Urothelium cell line (cell line): ENCODE results near the gene LCLAT1.

ENCODE experiments used
- DNase-seq: peaks from one replicate; pipeline ENCODE4 v3.0.0; 2011; ENCODE audit warnings: low spot score, mixed read lengths
- FAIRE-seq: peaks from 2 replicates; lab custom pipeline; 2011; peaks lifted over from hg19 to GRCh38; lab: Jason Lieb, UNC

The LCLAT1 gene

DNA sequence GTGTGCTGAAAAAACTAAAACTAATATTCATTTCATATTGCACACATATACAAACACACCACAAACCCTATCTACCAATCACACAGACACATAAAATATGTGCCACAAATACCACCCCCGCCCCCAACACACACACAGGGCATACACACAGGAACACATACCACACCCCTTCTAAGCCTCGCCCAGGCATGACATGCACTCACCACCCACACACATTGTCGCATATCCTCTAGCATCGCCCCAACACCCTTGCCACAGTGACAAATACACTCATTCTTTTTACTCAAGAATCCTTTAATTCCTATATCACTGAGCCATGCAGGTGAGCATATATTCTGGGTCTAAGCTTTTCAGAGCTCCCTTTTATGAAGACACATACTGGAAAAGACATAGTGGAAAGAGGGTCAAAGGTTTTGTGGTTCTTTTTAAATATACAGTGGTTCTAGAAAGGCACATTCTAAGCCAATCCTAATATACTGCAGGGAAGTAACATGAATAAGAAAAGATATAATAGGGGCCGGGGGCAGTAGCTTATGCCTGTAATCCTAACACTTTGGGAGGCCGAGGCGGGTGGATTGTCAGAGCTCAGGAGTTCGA, 24.5 kb upstream of the LCLAT1 start:
- no peak for FAIRE-seq

DNA sequence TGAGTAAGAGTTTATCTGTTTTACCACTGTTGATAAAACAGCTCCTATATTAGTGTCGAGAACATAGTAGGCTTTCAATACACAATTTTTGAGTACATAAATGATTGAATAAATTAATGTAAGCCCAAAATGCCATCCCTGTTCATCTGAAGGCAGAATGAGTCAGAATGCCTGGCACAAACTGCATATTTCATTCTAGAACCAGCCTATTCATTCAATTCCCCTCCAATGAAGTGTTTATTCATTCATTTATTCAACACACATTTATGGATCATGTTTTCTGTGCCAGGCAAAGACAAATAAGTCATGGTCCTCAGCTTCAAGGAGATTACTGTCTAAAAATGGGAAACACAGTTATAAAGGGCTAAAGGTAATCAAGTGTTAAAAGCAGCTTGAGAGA, 22.8 kb upstream of the LCLAT1 start:
- FAIRE-seq, result no peak
- no peak for DNase-seq

More for the DNA sequence above, 24.5 kb upstream of the LCLAT1 start:
- DNase-seq, result peak; percentile 71

DNA sequence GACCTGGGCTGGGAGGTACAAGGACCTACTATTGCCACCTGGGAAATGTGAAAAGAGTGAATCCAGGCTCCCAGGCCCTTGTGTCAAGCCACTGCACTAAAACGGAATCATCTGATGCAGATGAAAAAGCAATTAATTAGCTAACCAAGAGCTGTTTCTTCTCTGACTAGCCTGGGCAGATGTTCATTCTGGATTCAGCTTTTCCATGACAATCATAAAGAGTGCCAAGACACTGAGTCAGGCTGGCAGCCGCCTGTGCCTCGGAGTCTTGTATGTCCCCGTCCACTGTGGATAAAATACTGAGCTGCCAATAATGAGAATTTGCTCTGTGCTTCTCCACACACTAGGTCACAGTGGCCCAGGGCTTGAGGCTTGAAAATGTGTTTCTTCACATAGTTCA, 21.7 kb upstream of the LCLAT1 start:
- FAIRE-seq (no peak), DNase-seq (no peak)

DNA sequence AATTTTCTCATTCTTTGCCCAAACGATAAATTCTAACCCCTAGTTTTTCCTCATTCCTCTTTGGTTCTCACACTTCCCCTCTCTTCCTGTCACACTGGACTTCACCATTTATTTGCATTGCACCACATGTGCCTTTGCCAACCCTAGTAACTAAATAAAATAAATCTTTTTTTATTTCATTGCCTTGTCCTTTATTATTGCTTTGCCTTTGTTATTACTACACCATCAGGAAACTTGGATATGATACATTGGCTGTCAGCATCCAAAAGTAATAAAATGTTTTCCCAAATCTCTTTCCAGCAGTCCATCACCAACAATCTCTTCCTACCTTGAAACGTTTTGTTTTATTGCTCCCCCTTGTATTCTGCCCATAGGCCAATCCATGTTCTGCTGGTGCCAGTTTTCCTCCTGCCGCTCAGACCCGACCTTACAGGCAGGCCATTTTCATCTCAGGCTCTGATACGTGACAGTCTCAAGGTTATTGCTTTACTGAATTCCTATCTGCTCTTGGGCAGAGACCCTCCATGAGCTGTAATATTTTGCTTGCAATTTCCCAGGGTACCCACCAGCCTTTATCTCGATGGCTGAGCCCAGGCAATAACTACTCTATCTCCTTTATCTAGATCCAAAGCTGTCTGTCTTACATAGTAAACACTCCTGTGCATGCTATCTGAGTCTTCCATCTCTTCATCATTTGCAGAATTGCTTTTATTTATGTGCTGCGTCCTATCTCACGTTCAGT, 19.3 kb upstream of the LCLAT1 start:
- DNase-seq (no peak), FAIRE-seq (no peak)

DNA sequence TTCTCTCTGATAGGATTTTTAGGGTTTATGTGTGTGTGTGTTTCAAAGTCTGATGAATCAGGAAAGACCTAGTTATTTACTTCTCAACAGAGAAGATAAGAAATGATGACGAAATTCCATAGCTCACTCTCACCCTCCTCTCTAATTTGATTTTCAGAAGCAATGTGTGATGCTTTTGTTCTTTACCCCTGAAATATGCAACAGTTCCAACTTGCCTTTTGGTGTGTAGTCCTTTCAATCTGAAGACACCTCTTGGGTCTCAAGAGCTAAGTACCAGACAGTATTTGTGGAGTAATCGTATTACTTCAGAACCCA, 18.7 kb upstream of the LCLAT1 start:
- DNase-seq (no peak), FAIRE-seq (no peak)

DNA sequence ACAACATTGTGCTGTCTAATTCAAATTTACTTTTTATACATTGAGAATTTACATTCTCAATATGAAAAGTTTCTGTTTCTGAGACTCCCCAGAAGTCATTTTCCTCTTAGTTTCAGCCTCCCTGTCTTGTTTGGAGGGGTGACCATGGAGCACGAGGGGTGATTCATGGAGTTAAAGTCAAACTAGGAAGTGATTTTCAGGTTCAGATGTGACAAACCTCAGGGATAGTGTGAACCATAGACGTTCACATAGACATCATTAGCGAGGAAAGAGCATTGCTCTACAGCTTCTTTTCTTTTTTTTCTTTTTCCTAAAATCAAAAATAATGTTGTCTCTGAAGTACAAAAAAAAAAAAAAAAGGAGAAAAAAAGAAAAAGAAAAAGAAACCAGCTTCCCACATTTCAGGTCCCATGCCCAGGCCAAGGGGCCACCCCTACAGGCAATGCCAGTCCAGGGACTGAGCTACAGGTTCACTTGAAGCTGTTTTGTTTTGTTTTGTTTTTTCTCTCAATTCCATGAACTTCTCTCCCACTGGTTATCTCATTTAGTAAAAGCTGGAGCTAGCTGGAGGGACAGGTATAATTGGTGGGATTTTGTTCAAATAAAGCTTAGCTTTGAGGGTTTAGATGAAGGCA, 18.1 kb upstream of the LCLAT1 start:
- DNase-seq (no peak), FAIRE-seq (no peak)

DNA sequence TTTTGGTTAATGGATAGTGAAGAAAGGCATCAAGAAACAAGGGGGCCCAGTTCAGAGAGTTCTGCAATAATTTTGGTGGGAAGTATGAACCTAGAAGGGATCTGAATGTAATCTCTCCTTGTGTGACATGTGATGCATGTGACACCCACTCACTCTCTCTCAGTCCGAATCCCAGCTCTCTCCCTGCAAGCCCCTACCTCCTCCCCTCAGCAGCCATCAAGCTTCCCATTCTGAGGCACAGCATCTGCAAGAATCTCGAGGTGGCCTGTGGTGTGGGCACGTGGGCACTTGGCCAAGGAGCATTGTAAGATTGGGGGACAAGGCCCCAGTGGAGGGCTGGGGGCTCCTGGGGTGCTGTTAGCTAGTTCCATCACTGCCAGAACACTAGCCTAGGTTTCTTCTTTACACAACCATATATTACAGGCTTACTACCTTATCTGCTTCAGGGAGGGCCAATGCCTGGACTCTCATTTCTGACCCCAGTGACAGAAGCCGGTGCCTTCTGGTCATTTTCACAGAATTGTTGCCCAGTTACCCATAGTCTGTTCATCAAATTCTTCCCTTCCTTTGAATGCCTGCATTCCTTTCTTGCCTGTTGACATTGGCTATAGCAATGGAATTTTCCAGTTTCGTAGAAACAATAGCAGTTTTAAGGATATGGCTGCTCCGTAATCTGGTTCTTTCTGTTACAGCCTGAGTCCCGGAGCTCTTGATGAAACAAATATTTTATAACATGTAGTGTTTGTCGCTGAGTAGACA, 13.3 kb upstream of the LCLAT1 start:
- FAIRE-seq (no peak), DNase-seq (no peak)

DNA sequence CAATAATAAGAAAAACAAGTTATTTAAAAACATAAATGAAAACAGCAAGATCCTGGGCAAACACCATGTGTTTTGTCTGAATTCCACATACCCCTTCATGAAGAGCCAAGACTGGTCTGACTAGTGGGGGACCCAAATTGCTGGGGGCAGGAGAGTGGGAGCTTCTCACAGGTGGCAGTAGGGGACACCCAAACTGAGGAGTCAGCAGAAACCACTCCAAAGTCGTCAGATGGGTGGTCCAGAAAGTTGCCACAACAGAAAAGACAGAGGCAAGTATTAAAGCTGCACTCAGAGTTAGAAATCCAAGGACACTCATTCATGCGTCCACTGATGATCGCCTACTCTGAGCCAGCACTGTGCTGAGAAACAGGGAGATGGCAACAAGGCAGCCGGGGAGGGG, 12.3 kb upstream of the LCLAT1 start:
- DNase-seq, result no peak
- FAIRE-seq, result no peak

DNA sequence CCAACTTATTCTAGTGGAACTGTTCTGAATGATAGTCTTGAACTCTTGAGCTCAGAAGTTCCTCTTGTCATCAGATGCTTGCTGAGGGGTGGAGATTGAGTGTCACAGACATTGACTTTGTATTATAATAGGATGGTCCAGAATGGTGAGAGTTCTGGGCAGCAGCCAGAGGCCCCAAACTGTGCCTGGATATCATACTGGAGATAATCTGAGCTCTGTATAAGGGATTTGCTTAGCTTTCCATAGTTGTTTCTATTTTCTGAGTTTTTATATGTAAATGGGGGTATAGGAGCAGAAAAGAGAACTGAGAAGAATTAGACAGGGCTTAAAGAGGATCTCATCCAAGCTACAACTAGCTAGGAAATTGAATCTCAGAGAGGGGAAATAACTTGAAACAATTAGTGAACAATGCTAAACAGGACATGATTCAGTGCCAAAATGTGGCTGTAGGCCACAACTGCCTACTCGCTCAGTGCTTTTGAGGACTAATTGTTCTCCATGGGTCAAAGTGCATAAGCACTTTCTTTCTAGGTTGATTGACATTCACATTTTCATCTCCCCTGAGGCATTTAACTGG, 10.1 kb upstream of the LCLAT1 start:
- FAIRE-seq, result no peak

DNA sequence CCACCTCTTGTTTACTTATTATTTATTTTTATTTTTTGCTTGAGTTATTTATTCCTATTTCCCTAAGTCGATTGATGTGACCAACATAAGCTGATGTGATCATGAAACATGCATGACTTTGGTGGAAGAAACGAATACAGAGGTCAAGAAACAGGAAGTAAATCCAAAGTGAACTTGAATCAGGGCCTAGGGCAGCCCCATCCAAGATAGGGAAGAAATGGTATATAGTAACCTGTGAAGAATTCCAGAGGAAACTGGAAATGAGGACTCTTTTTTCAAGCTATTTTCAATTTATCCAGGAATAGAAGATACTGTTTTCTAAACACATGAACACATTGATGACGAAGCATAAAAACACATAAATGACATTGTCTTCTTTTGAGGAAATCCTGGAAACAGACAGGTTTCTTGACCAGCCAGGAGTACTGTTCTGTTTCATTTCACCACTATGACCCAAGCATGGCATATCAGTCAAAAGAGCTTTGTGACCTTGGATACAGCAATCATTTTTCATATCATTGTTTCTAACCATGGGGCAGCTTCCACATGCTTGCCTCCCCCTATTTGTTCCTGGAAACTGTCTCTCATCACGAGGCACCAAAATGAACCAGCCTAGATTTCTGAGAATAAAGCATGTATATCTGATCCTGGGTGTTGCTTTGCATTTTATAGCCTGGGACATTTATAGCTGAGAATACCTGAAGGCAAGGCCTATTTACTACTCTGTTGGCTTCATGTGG, 9.1 kb upstream of the LCLAT1 start:
- FAIRE-seq, result no peak
- no peak for DNase-seq

More for the DNA sequence above, 10.1 kb upstream of the LCLAT1 start:
- no peak for DNase-seq

DNA sequence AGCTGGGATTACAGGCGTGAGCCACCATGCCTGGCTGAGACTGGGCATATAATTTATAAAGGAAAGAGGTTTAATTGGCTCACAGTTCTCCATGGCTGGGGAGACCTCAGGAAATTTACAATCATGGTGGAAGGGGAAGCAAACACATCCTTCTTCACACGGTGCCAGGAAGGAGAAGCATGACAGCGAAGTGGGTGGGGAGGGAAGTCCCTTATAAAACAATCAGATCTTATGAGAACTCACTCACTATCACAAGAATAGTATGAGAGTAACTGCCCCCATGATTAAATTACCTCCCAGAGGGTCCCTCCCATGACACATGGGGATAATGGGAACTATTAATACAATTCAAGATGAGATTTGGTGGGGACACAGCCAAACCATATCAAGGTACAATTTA, 7.8 kb upstream of the LCLAT1 start:
- FAIRE-seq, result no peak

DNA sequence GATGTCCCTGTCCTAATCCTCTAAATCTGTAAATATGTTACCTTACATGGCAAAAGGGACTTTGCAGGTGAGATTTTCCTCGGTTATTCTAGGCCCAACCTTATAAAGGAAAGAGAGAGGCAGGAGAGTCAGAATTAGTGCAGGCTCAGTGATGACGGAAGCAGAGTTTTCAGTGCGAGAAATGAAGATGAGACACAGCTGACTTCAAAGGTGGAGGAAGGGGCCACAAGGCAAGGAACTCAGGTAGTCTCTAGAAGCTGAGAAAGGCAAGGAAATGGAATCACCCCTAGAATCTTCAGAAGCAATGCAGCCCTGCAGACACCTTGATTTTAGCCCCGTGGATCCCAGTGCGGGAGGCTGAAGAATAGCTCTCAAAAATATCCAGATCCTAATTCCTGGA, 7.2 kb upstream of the LCLAT1 start:
- FAIRE-seq (no peak), DNase-seq (no peak)

More for the DNA sequence above, 7.8 kb upstream of the LCLAT1 start:
- no peak for DNase-seq

DNA sequence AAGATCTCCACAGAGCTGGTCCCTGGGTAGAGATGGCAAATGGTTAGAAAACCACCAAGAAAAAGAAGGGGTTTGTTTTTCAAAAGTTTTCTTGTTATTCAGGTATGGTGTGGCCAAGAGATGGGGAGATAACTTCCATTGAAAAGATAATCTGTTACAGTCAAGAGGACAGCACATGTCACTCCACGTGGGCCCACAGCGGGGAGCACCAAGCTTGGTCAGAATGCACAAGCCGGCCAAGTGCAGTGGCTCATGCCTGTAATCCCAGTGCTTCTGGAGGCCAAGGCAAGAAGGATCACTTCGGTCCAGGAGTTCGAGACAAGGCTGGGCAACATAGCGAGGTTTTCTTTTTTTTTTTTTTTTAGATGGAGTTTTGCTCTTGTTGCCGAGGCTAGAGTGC, 6.0 kb upstream of the LCLAT1 start:
- no peak for DNase-seq
- FAIRE-seq, result no peak

DNA sequence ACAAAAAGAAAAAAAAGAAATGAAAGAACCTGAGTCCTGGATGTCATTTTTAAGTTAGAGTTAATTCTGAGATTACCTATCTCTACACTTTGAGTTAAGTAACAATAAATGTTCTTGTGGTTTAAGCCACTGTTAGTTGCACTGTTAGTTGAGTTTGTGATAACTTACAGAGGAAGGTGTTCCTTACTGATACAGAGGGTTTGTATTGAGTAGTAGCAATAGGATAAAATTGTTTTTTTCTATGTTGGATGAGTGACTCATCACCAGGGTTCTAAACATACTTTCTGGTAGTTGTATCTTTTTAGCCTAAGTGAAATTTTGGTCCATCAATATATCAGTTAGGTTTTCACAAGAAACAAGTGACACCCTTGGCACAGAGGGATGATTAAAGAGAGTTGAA, 4.0 kb upstream of the LCLAT1 start:
- no peak for DNase-seq
- no peak for FAIRE-seq

DNA sequence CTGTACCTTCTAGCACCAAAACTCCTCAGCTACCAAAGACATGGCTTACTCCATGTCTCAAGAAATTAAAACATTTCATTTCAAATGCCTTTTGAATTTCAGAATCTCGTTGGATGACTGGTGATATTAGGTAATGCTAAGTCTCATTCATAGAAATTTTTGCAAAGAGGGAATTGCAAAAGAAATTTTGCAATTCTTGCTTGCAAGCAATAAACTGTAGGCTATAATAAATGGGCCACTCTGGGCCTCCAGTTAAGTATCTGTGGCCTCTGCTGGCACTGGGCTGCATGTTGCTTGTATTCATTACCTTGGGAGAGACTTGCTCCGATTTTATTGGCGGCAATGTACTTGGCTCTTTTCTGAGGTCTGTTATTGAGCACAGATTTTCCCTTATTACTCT, 2.8 kb upstream of the LCLAT1 start:
- DNase-seq (no peak), FAIRE-seq (no peak)

DNA sequence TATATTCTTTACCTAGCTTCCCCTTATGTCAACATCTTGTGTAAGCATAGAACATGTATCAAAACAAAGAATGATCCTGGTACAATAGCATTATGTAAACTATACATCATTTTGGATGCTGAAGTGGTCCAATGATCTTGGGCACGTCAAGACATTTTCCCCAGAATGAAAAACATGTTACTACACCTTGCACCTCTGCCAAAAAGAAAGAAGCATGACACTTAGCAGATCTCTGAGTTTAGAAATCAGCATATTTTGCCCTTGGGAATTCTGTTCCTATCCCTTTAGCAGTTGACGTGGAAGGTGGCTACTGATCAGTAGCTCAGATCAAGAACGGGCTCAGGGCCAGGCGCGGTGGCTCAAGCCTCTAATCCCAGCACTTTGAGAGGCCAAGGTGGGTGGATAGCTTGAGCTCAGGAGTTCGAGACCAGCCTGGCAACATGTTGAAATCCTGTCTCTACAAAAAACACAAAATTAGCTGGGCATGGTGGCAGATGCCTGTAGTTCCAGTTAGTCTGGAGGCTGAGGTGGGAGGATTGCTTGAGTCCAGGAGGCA, 1.7 kb upstream of the LCLAT1 start:
- FAIRE-seq, result no peak
- no peak for DNase-seq

DNA sequence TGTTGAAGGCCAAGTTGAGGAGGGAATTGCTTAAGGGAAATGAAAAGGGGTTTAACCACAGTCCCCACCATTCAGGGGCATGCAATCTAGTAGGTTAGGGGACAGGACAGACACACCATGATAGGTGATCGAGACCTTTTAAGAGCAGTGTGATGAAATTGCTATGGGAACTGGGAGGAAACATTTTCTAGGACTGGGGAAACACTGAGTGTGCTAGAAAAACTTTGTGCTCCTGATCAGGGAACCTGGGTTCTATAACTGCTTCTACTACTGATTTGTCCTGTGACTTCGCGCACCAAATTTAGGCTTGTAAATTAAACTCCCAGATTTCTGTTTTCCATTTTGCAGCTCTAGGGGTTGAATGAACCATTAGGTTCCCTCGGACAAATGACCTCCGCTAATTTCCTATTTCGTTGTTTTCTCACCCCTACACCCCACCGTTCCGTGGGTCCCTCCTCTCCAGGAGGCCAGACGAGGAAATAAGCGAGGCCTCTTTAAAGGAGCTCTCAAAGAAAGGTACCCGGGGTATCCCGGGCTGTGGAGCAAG, 371 bp upstream of the LCLAT1 start:
- DNase-seq (no peak), FAIRE-seq (no peak)

DNA sequence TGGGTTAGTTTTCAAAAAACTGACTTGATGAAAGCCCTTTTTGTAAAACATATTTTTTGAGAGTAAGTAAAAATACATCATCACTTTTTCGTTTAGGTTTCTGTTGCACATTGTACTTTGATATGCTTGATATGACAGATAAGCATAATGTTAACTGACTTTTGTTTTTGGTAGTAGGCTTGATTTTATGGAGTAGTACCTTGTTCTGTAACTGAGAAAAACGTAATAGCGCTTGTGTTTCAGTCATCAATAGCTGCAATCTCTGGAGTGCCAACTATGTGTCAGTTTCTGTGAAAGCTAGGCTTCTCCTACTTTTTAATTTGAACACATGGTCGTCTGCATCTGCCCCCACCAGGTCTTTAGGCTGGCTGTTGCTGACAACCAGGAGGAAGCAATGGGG, 1.3 kb downstream of the LCLAT1 start:
- no peak for FAIRE-seq
- no peak for DNase-seq

DNA sequence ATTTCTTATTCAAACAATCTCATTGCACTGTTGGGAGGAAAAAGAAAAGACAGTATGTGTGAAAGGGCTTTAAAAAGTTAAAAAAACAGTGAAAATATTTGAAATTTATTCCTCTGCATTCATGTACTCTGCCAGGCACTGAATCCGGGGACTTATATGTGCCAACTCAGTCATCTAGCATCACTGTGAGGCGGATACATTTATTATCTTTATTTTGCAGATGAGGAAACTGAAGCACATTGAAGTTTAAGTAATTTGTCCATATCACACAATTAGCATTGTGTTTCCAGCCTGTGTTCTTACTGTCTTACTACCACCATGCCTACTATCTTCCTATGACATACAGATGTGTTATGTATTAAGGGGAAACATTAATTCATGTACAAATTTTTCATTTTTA, 1.8 kb downstream of the LCLAT1 start:
- DNase-seq, result no peak
- no peak for FAIRE-seq

DNA sequence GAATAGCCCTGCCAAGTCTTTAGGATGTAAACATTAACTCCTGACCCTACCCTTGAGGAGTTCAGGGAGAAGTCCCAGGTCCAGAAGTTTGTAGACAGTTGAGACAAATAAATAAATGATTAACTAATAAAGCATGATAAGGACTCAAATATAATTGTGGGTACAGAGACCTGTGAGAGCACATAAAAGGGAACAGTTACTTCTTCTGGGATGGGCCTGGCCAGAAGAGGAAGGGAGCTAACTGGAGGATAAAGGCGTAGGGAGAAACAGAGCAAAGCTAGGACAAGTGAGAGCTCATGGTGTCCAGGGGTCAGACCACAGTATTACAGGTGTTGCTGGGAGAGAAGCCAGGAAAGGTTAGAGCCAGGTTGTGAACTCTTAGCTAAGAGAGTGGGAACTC, 3.0 kb downstream of the LCLAT1 start:
- FAIRE-seq (no peak), DNase-seq (no peak)
